GM12891 (cell line): Measurements from ENCODE around the gene CA10.

Experiments
- DNase-seq: peaks from one replicate; pipeline ENCODE4 v3.0.0; 2011; ENCODE audit warnings: low spot score; ENCODE audit not compliant: insufficient read length
- FAIRE-seq: peaks from 2 replicates; lab custom pipeline; 2011; peaks lifted over from hg19 to GRCh38; lab: Jason Lieb, UNC
- PAX5 ChIP-seq: IDR thresholded peaks from 2 replicates; pipeline ENCODE4 v1.6.1; 2011; ENCODE audit warnings: low read length, moderate library complexity, mild to moderate bottlenecking; ENCODE audit not compliant: insufficient read depth, severe bottlenecking
- POLR2A ChIP-seq: IDR thresholded peaks from 2 replicates; pipeline ENCODE4 v1.6.1; 2011; ENCODE audit warnings: low read depth, low read length, control low read depth
- POLR2AphosphoS5 ChIP-seq: IDR thresholded peaks from 2 replicates; pipeline ENCODE4 v1.6.1; 2011; ENCODE audit warnings: low read depth, low read length, control low read depth
- POU2F2 ChIP-seq: IDR thresholded peaks from 2 replicates; pipeline ENCODE4 v1.6.1; 2011; ENCODE audit warnings: low read depth, mild to moderate bottlenecking, control low read depth, low read length, moderate library complexity
- SPI1 ChIP-seq: IDR thresholded peaks from 2 replicates; pipeline ENCODE4 v1.6.1; 2011; ENCODE audit warnings: low read depth, low read length, control low read depth
- TAF1 ChIP-seq: IDR thresholded peaks from 2 replicates; pipeline ENCODE4 v1.6.1; 2011; ENCODE audit warnings: low read depth, low read length, control low read depth

Gene CA10

GRCh38 chr17:52049051-52049450, 109.5 kb downstream of the CA10 start:
- TF ChIP-seq POLR2AphosphoS5 (no peak), SPI1 (no peak), POU2F2 (no peak), PAX5 (no peak), POLR2A (no peak), TAF1 (no peak)
- FAIRE-seq (no peak), DNase-seq (no peak)

GRCh38 chr17:52048137-52048898, 110.2 kb downstream of the CA10 start:
- no peak for DNase-seq
- no peak for FAIRE-seq
- TF ChIP-seq TAF1 = no peak

- no peak for FAIRE-seq
- no peak for DNase-seq
- TF ChIP-seq TAF1 = no peak
- TF ChIP-seq PAX5 = no peak
- no peak for TF ChIP-seq POLR2A
- no peak for TF ChIP-seq POLR2AphosphoS5
- no peak for TF ChIP-seq POU2F2
- TF ChIP-seq SPI1 = no peak
Measured at GRCh38 chr17:52047086-52047485, 111.4 kb downstream of the CA10 start.

- TF ChIP-seq POLR2A (no peak), POLR2AphosphoS5 (no peak)
- FAIRE-seq = no peak
- DNase-seq = no peak
Measured at GRCh38 chr17:52041123-52041617, 117.3 kb downstream of the CA10 start.

- TF ChIP-seq PAX5 (no peak), SPI1 (no peak), POU2F2 (no peak), POLR2A (no peak), TAF1 (no peak), POLR2AphosphoS5 (no peak)
- no peak for FAIRE-seq
- no peak for DNase-seq
Measured at GRCh38 chr17:52036416-52036815, 122.1 kb downstream of the CA10 start.

DNA sequence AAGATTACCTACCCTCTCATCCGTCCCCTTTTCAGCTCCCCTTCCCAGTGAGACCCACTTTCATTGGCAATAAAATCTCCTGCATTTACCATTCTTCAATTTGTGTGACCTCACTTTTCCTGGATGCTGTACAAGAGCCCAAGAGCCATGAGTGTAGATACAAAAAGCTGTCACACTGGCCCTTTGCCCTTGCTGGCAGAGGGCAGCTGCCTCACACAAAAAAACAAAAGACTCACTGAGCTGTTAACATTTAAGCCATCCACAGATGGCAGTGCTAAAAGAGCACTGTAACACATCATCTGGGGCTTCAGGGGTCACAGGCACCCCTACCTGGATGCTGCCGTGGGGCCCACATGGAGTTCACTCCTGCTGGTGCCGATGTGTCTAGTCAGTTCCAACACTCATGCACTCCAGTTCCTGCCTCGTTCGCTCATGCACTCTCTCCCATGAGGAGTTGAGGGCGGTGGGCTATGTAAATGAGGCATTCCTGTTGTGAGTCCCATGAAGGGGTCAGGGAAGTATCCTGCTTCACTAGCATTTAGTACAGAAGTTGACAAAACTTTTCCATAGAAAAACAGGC, 123.1 kb downstream of the CA10 start:
- DNase-seq = no peak
- FAIRE-seq = no peak
- TF ChIP-seq POLR2AphosphoS5 (no peak), SPI1 (no peak), POLR2A (no peak), TAF1 (no peak), POU2F2 (no peak), PAX5 (no peak)

DNA sequence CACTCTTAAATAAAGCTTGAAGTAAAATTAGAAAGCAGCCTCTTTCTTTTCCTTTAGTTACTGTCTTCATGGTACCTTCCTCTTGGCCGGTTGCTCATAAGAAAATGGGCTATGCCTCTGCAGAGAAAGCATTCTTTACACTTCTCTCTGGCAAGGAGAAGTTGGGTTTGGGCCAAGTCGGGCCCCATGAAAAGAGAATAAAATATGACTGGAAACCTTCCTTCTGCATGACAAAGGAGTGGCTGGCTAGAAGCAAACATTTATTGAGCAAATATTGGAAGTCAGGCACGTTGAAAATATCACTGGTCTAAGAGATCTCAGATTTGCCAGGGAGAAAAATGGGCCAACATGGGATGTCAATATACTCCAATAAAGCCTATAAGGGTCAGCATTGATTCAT, 126.1 kb downstream of the CA10 start:
- DNase-seq (no peak), FAIRE-seq (no peak)
- TF ChIP-seq PAX5 = no peak
- TF ChIP-seq POU2F2 = no peak
- TF ChIP-seq SPI1 = no peak
- TF ChIP-seq POLR2AphosphoS5 = no peak
- no peak for TF ChIP-seq TAF1
- TF ChIP-seq POLR2A = no peak

DNA sequence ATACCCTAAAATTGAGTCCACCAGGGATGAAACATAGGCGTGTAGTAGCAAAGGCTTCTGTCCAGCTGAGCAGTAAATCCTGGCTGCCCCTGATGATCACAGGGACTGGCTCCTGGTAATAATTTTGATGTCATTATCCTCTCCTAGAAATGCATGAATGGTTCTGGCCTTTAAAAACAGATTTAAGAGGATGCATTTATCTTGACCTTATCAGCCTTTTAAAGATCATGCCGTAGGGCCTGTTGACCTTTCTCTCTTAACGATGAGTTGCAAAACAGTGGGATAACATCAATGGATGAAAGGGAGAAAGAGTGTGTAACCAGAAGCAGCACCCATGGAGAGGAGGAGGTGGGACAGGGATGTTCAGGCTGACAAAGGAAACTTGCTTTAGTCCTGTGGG, 128.5 kb downstream of the CA10 start:
- DNase-seq (no peak), FAIRE-seq (no peak)
- no peak for TF ChIP-seq POLR2A
- no peak for TF ChIP-seq PAX5
- TF ChIP-seq TAF1 = no peak
- no peak for TF ChIP-seq POLR2AphosphoS5
- no peak for TF ChIP-seq SPI1
- TF ChIP-seq POU2F2 = no peak

DNA sequence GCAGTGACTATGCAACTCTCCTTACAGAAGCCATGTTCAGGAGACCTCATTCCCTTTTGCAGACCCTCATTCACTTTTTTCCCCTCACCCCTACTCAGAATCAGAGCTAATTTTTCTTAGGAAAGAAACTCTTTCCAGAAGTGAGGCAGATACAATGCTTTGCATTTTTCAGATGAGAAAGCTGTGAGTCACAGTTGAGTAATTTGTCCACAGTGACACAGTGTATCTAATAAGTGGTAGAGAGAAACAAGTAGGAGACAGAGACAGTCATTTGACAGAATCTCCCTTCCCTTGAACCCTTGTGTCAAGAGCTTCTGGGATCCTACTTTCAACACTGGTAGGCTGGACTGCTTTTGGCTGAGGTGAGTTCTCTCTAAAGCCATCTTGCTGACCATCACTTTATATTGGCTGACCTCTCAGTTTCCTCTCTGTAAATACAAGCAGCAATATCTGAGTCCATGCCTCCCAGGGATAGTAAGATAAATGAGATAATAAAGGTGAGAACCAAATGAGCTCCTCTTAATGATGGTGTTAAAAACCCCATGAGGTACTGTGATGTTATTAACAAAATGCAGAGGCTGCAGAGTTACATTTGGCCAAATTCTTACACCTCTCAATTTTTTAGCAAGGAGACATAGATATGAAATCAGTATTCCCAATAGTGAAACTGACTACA, 130.8 kb downstream of the CA10 start:
- no peak for FAIRE-seq
- TF ChIP-seq SPI1 (no peak), POLR2A (no peak), TAF1 (no peak), POU2F2 (no peak), PAX5 (no peak), POLR2AphosphoS5 (no peak)
- DNase-seq = no peak

- TF ChIP-seq PAX5 (no peak), TAF1 (no peak), SPI1 (no peak)
- no peak for FAIRE-seq
- DNase-seq = no peak
Measured at GRCh38 chr17:52027081-52027480, 131.4 kb downstream of the CA10 start.
